Endothelial cell (in vitro differentiated cells): ENCODE measurements around the gene ARID4A. TPM values are rescaled to one million over a fixed set of nuclear protein-coding genes. Genes with fewer than 3 reads are reported as not detected.
A peak's percentile ranks its signal among the peaks of the same experiment; 100 is the strongest.
"Not testable (repeated sequence)": the region's sequence is repeated elsewhere in the genome, so short reads cannot be mapped to it uniquely, and the experiment has no call there.

Source experiments
- DNase-seq: peaks from one replicate; pipeline ENCODE4 v3.0.0; 2021; ENCODE audit warnings: low spot score
- H3K27ac Mint-ChIP-seq: one replicate; pipeline ENCODE4 v1.8.0; 2021; ENCODE audit warnings: mixed read lengths, inconsistent platforms; ENCODE audit not compliant: unreplicated experiment
- H3K27me3 Mint-ChIP-seq: one replicate; pipeline ENCODE4 v1.8.0; 2021; ENCODE audit warnings: mild to moderate bottlenecking, moderate library complexity, mixed read lengths, inconsistent platforms; ENCODE audit not compliant: unreplicated experiment
- H3K36me3 Mint-ChIP-seq: one replicate; pipeline ENCODE4 v1.8.0; 2021; ENCODE audit warnings: mild to moderate bottlenecking, low read depth, mixed read lengths, inconsistent platforms; ENCODE audit not compliant: unreplicated experiment
- H3K4me1 Mint-ChIP-seq: one replicate; pipeline ENCODE4 v1.8.0; 2021; ENCODE audit warnings: mild to moderate bottlenecking, mixed read lengths, inconsistent platforms; ENCODE audit not compliant: unreplicated experiment
- H3K4me3 Mint-ChIP-seq: one replicate; pipeline ENCODE4 v1.8.0; 2021; ENCODE audit warnings: mild to moderate bottlenecking, mixed read lengths, inconsistent platforms; ENCODE audit not compliant: unreplicated experiment
- H3K9me3 Mint-ChIP-seq: one replicate; pipeline ENCODE4 v1.8.0; 2021; ENCODE audit warnings: mixed read lengths, inconsistent platforms; ENCODE audit not compliant: unreplicated experiment
- total RNA-seq: library from RNA; stranded (reverse); fragmentation: NEBNext Ultra II Directional; extraction: Animal tissue kit (Norgen Biotek cat#: 25700); gene quantifications from one replicate; pipeline ENCODE4 v1.2.1, GENCODE V29; 2021; ENCODE audit not compliant: unreplicated experiment
- TF ChIP-seq, protein P1 (sequence below): fragments of 200-600 bp; sonication (generic); IDR thresholded peaks from one replicate; pipeline ENCODE4 v1.5.0; 2021; ENCODE audit warnings: antibody characterized with exemption; ENCODE audit not compliant: unreplicated experiment

Gene ARID4A
- total RNA-seq, 1 donor from 2014 or later = 45.4 TPM

DNA sequence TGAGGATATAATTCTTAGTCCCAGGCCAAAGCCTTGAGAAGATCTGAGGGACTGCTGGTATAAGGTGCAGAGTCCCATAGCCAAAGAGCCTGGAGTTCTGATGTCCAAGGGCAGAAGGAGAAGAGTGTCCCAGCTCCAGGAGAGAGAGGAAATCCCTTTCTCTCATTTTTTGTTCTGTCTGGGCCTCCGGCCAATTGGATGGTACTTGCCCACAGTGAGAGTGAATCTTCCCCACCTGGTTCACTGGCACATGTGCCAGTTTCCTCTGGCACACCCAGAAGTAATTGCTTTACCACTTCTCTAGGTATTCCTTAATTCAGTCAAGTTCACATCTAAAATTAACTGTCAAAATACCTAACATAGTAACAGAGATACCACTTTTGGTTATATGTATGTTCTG, 15.3 kb downstream of the ARID4A start:
- H3K27me3 Mint-ChIP-seq = no peaks in the 10 kb centered on the region
- no peak for DNase-seq
- H3K9me3 Mint-ChIP-seq = no peaks in the 10 kb centered on the region
- no peaks in the 10 kb centered on the region for H3K4me1 Mint-ChIP-seq
- H3K4me3 Mint-ChIP-seq = no peak overlapping the region
- H3K27ac Mint-ChIP-seq = no peak overlapping the region
- H3K36me3 Mint-ChIP-seq = peaks cover 18% of the 10 kb centered on the region
- TF ChIP-seq, protein P1, sequence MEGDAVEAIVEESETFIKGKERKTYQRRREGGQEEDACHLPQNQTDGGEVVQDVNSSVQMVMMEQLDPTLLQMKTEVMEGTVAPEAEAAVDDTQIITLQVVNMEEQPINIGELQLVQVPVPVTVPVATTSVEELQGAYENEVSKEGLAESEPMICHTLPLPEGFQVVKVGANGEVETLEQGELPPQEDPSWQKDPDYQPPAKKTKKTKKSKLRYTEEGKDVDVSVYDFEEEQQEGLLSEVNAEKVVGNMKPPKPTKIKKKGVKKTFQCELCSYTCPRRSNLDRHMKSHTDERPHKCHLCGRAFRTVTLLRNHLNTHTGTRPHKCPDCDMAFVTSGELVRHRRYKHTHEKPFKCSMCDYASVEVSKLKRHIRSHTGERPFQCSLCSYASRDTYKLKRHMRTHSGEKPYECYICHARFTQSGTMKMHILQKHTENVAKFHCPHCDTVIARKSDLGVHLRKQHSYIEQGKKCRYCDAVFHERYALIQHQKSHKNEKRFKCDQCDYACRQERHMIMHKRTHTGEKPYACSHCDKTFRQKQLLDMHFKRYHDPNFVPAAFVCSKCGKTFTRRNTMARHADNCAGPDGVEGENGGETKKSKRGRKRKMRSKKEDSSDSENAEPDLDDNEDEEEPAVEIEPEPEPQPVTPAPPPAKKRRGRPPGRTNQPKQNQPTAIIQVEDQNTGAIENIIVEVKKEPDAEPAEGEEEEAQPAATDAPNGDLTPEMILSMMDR = no peak

DNA sequence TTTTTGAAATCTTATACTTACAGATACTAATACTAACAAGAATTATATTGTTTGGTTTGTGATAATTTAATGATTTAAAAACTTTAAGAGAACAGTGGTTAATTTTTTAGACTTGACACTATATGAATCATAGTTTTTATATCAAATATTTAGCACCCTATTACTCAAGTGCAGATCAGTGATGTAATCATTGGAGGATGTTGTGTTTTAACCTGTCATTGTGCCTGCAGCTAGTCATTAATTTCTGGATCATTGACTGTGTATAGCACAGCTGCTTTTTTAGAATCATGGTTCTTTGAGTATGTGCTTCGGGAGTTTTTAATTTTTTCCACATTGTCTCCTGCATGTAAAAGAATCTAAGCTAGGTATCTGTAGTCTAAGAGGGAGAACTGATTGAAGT, 17.3 kb downstream of the ARID4A start:
- H3K27me3 Mint-ChIP-seq = no peaks in the 10 kb centered on the region
- no peak overlapping the region for H3K27ac Mint-ChIP-seq
- TF ChIP-seq, protein P1 = no peak

DNA sequence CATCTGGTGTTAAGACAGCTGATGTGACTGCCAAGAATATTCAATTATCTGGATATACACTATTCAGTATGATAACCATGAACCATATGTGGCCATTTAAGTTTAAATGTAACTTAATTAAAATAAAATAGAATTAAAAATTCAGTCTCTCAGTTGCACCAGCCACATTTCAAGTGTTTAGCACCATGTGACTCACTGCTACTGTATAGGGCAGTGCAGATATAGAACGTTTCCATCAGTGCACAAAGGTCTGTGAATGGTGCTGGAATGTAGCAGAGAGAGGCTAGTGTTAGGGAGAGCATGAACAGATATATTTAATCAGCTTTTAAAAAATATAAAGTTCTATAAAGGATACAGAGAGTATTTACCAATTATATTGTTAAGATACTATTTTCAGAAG, 28.7 kb downstream of the ARID4A start:
- peaks cover 21% of the 10 kb centered on the region for H3K36me3 Mint-ChIP-seq
- TF ChIP-seq, protein P1 = no peak
- no peak overlapping the region for H3K27ac Mint-ChIP-seq
- no peaks in the 10 kb centered on the region for H3K27me3 Mint-ChIP-seq
- DNase-seq = no peak
- no peaks in the 10 kb centered on the region for H3K9me3 Mint-ChIP-seq
- peaks cover 8% of the 10 kb centered on the region for H3K4me1 Mint-ChIP-seq
- H3K4me3 Mint-ChIP-seq = no peak overlapping the region

More for the DNA sequence above, 17.3 kb downstream of the ARID4A start:
- H3K36me3 Mint-ChIP-seq = peaks cover 10% of the 10 kb centered on the region
- no peaks in the 10 kb centered on the region for H3K4me1 Mint-ChIP-seq
- DNase-seq = no peak
- H3K9me3 Mint-ChIP-seq = no peaks in the 10 kb centered on the region
- H3K4me3 Mint-ChIP-seq = no peak overlapping the region

DNA sequence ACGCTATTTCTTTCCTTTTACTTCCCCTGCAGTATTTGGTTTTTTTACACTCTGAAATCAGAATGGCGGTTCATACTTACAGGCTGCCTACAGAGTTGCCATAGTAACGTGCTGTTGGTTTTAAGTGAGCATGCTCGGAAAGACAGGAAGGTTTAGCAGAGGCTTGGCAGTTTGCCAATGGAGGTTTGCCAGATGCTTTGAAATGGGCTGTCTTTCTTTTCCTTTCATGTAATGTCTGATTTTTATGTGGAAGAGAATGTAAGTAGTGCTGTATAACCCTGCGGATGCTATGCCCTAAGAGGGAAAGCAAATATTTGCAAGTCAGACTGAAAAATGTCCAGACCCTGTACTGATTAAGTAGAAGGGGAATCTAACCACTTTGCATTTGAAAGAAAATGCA, 32.8 kb downstream of the ARID4A start:
- H3K9me3 Mint-ChIP-seq = no peaks in the 10 kb centered on the region
- peak; percentile 69 for DNase-seq
- H3K4me1 Mint-ChIP-seq = peaks cover 8% of the 10 kb centered on the region
- H3K36me3 Mint-ChIP-seq = peaks cover 18% of the 10 kb centered on the region
- peak overlapping the region; percentile 96 for H3K27ac Mint-ChIP-seq
- H3K4me3 Mint-ChIP-seq = no peak overlapping the region
- no peaks in the 10 kb centered on the region for H3K27me3 Mint-ChIP-seq
- TF ChIP-seq, protein P1 = no peak

DNA sequence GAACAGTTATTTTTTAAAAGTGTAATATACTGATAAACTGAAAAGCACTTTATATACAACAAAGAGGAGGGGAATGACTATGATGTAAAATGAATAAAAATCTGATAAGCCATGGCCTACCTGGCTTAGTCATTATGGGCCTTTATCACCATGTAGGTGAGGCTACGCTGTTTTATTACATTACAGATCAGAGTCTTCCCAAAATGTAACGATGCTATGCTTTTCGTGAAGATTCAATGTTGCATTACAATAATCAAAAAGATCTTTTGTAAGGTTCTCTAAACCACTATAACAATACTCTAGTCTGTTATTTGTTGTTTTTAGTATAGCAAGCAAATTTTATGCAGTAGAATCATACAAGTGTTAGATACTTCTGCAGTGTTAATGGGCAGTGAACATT, 34.2 kb downstream of the ARID4A start:
- Mint-ChIP-seq H3K27me3 (no peaks in the 10 kb centered on the region), H3K27ac (no peak overlapping the region), H3K4me1 (peaks cover 8% of the 10 kb centered on the region), H3K9me3 (no peaks in the 10 kb centered on the region), H3K4me3 (no peak overlapping the region), H3K36me3 (peaks cover 10% of the 10 kb centered on the region)
- no peak for DNase-seq
- TF ChIP-seq, protein P1 = no peak

DNA sequence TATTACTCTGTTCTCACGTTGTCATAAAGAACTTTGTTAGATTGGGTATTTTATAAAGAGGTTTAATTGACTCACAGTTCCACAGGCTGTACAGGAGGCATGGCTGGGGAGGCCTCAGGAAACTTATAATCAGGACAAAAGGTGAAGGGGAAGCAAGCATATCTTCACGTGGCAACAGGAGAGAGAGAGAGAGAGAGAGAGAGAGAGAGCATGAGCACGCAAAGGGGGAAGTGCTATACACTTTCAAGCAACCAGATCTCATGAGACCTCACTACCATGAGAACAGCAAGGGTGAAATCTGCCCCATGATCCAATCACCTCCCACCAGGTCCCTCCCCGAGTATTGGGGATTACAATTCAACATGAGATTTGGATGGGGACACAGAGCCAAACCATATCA, 41.3 kb downstream of the ARID4A start:
- H3K9me3 Mint-ChIP-seq, DNase-seq, H3K27me3 Mint-ChIP-seq, H3K27ac Mint-ChIP-seq, H3K4me1 Mint-ChIP-seq: not testable (repeated sequence)
- Mint-ChIP-seq H3K36me3 (peaks cover 28% of the 10 kb centered on the region), H3K4me3 (peak overlapping the region; percentile 53)
